SK-N-SH (cell line): Measurements from ENCODE around the gene PARVB.

Source experiments
- EZH2phosphoT487 ChIP-seq: fragments of 200-600 bp; sonication (generic); IDR thresholded peaks from 2 replicates; pipeline ENCODE4 v1.6.1; 2017; ENCODE audit warnings: low read depth, mixed run types, mild to moderate bottlenecking, antibody characterized with exemption, moderate library complexity, borderline replicate concordance
- RAD21 ChIP-seq: IDR thresholded peaks from 2 replicates; pipeline ENCODE4 v1.6.1; 2012; ENCODE audit warnings: mild to moderate bottlenecking, low read length
- REST ChIP-seq: IDR thresholded peaks from 2 replicates; pipeline ENCODE4 v1.6.1; 2012; ENCODE audit warnings: mild to moderate bottlenecking, low read depth, low read length, moderate library complexity
- SMC3 ChIP-seq: IDR thresholded peaks from 2 replicates; pipeline ENCODE4 v1.6.1; 2012; ENCODE audit warnings: low read depth, low read length, improper control_type of control experiment

GRCh38 chr22:44200451-44200850, 176.3 kb downstream of the PARVB start:
- TF ChIP-seq SMC3: no peak
- TF ChIP-seq EZH2phosphoT487: no peak
- TF ChIP-seq RAD21: no peak
- no peak for TF ChIP-seq REST
